GM18511 (cell line): ENCODE data around the gene EBLN2.

ENCODE experiments used
- ATAC-seq: cut with Tn5 transposase; IDR thresholded peaks from one replicate; pipeline ENCODE4 v1.9.1; 2021; ENCODE audit warnings: mild to moderate bottlenecking, moderate library complexity; ENCODE audit not compliant: unreplicated experiment

The EBLN2 gene

DNA sequence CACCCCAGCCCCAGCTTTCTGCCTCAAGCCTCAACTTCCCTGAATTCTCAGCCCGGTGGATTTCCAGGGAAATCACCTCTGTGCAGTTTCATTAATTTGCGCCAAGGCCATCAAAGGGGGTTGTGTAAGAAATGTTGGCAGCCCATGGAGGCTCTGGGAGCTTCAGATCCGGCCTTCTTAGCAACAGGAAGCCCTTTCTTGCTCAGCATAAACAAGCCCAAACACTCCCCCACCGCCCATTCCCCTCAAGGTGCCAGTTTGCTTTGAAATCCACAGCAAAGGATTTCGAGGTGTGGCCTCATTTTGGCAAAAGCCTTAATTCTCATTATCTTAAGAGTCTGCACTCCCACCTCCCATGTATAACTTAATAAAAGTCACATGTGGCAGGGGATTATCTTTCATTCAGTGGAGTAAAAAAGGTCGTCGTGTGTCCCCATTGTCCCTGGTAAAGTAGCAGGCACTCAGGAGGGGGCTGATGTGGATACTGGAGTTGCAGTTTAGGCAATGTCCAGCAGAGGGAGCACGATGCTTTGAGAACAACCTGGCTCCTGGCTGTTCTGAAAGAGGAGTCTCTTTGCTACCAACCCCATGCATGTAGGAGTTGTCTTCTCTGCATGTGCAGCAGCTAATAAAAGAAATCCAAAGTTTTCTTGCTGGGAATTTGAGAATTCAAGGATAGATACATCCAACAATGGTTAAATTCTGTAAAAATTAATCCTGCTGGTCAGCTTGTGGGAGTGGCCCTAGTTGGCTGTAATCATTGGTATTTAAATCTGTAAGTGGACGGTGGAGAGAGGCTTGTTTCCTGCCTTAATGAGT, 39.5 kb downstream of the EBLN2 start:
- peak; percentile 95 for ATAC-seq

DNA sequence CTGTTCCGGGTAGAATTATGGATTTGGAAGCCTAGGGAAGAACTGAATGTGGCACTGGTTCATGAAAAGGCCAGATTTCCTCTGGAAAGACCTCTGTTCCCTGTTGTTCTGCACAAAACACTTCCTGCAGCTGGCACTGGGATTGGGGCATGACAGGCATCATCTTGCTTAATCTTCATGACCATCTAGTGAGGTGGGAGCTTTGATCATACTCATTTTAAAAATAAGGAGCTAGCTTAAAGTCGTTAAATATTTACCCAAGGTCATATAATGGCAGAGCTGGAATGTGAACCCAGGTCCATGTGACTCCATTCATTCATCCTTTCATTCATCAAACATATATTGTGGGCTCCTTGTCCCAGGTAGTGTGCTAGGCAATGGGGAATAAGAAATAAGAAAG, 40.4 kb downstream of the EBLN2 start:
- ATAC-seq = no peak

DNA sequence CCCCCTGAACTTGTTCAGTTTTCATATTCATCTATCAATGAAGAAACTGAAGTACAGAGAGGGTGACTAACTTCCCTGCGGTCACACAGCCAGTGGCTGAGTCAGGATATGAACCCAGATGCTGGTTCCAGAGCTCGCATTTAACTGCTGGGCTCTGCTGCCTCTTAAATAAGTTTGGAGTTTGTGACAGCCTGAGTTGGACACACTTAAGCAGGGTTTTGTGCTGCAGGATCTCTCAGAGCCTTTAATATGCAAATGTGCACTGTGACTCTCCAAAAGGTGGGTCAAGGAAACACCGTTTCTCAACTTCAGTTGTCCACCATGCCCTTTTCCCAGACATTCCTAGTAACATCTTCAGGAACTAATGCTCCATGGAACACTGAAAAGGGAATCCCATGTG, 45.8 kb downstream of the EBLN2 start:
- ATAC-seq = no peak

DNA sequence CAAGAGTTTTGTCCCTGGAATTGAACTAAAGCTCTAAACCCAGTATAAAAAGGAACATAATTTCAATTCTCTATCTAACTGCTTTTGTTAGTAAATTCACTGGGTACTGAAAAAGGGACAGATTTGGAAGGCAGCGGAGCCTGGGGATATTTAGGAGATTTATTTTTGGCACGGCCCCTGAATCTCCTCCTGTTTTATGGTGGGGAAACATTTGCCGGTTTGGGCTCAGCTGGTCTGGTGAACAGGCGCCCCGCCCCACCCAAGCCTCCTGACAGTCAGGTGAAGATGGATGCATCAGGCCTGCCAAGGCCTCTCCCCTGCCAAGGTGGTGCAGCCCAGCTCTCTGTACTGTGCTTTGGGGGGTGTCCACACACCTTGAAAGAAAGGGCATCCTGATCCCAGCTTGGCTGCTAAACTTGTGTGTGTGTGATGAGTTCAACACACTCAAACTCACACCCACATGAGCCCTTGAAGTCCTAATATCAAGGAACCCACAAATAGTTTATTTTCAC, 46.3 kb downstream of the EBLN2 start:
- no peak for ATAC-seq

DNA sequence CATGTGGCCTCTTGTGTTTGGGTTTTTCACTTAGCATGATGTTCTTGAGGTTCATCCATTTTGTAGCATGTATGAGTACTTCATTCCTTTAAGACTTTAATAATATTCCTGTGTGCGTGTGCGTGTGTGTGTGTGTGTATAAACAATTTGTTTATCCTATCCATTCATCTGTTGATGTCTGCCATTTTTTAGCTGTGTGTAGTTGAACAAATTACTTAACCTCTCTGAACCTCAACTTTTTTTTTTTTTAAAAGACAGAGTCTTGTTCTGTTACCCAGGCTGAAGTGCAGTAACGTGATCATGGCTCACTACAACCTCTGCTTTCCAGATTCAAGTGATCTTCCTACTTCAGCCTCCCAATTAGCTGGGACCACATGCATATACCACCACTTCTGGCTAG, 47.3 kb downstream of the EBLN2 start:
- no peak for ATAC-seq

DNA sequence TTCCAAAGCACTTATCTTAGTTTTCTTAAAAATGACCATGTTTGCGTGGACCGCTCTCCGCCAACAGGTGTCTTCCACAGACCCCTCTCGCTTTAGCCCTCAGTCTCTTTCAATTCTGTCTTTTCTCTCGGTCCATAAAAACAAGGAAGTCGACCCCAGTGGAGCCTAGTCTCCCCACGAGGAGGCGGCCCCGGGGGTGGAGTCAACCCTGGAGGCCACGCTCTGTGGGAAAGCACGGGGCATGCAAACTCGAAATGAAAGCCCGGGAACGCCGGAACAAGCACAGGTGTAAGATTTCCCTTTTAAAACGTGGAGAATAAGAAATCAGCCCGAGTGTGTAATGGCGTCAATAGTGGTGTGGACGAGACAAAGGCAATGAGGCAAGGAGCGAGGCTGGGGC, 49.1 kb downstream of the EBLN2 start:
- no peak for ATAC-seq
